CD4-positive, alpha-beta T cell treated with Interleukin-6 for 4 hours (primary cell): ENCODE measurements around the gene USP54.

Source experiments
- DNase-seq: peaks from one replicate; pipeline ENCODE4 v3.0.0-alpha.2; 2020; ENCODE audit warnings: mixed read lengths

USP54 gene

GRCh38 chr10:73465978-73466726, 125.0 kb downstream of the USP54 start:
- no peak for DNase-seq

- no peak for DNase-seq
Observed at GRCh38 chr10:73460897-73461296, 130.2 kb downstream of the USP54 start.

GRCh38 chr10:73459683-73460314, 131.3 kb downstream of the USP54 start:
- DNase-seq, result no peak

GRCh38 chr10:73456187-73456890, 134.8 kb downstream of the USP54 start:
- no peak for DNase-seq

- no peak for DNase-seq
Observed at GRCh38 chr10:73449113-73449512, 142.0 kb downstream of the USP54 start.

GRCh38 chr10:73448384-73448783, 142.8 kb downstream of the USP54 start:
- DNase-seq, result no peak
